ENCODE measurements around the gene MCUB. TPM values are rescaled to one million over a fixed set of nuclear protein-coding genes. Genes with fewer than 3 reads are reported as not detected.

The MCUB gene
- total and polyA plus RNA-seq, 2 of the 13 experiments (the other 11 are each of a cell fraction or from before 2014, with no cell fraction given): 0.95 to 2.2 TPM

GRCh38 chr4:109553130-109553529, 6.9 kb upstream of the MCUB start:
- H3K27me3 ChIP-seq (ENCODE audit: control insufficient read depth in 1 of 2, insufficient read depth in 2 of 2, low read length in 2 of 2): no peaks in the 10 kb centered on the region
- H3K4me3 ChIP-seq (replicated peaks in 1 of 3; ENCODE audit: insufficient read depth in 1 of 3, low read depth in 2 of 3, low read length in 3 of 3): no peak overlapping the region
- H2AFZ ChIP-seq (ENCODE audit: low read length): no peak overlapping the region
- H3K4me2 ChIP-seq (ENCODE audit: low read depth, low read length): no peak overlapping the region
- POLR2A ChIA-PET: no interaction called here
- ATAC-seq (no peak), FAIRE-seq (no peak), DNase-seq (ENCODE audit: low spot score) (no peak)
- intact Hi-C loops (cut with micrococcal nuclease; ENCODE audit: unreplicated experiment): no loop called here
- in situ Hi-C loops (cut with HindIII; ENCODE audit: extremely low pct_ligation_motif_present, low pct_unique_long_range_greater_than_20kb): loop anchor here (25.0 kb wide), 1 partner anchor 259 kb away; the partner anchor contains the start of genes CFI and GAR1
- WGBS (ENCODE audit: low lambda C conversion rate): 92% methylated on average over 2 of the region's 2 CpGs
- H3K9ac ChIP-seq (ENCODE audit: insufficient read depth, low read depth, low read length): no peak overlapping the region
- CTCF ChIA-PET (ENCODE audit: low intra/inter-chr PET ratio, low total read pairs): no interaction called here
- H3K79me2 ChIP-seq (ENCODE audit: insufficient read depth, low read length): no peaks in the 10 kb centered on the region
- no peak overlapping the region for H3K27ac ChIP-seq (ENCODE audit: extremely low read length, insufficient read depth, low read length)
- H3K9me3 ChIP-seq (ENCODE audit: low read length): no peaks in the 10 kb centered on the region
- no peak for TF ChIP-seq REPIN1 (CRISPR knock-in tag; IDR thresholded peaks at IDR 0.05; ENCODE audit: borderline replicate concordance, low read depth)
- TF ChIP-seq ZNF598 (CRISPR knock-in tag; IDR thresholded peaks at IDR 0.05; ENCODE audit: borderline replicate concordance): no peak
- TF ChIP-seq THAP7 (CRISPR knock-in tag; IDR thresholded peaks at IDR 0.05): no peak
- TF ChIP-seq ZNF660 (CRISPR knock-in tag; IDR thresholded peaks at IDR 0.05; ENCODE audit: borderline replicate concordance, low read depth): no peak
- no peak for TF ChIP-seq MAFK (conservative IDR thresholded peaks at IDR 0.05 in 1 of 2, IDR thresholded peaks at IDR 0.05 in 1 of 2; ENCODE audit: low read length in 2 of 2)
- no peak for TF ChIP-seq ZNF704 (CRISPR knock-in tag; IDR thresholded peaks at IDR 0.05; ENCODE audit: borderline replicate concordance)
- TF ChIP-seq KIAA2018 (CRISPR knock-in tag; IDR thresholded peaks at IDR 0.05; ENCODE audit: borderline replicate concordance): no peak
- TF ChIP-seq PHF20 (CRISPR knock-in tag; IDR thresholded peaks at IDR 0.05): no peak
- no peak for TF ChIP-seq MTA3 (CRISPR knock-in tag; IDR thresholded peaks at IDR 0.05)
- no peaks in the 10 kb centered on the region for H3K36me3 ChIP-seq (replicated peaks in 1 of 2; ENCODE audit: control insufficient read depth in 1 of 2, insufficient read depth in 2 of 2, low read length in 2 of 2)
- no TSS peak for BruUV-seq (replicated peaks)
- no peaks in the 10 kb centered on the region for H4K20me1 ChIP-seq (ENCODE audit: insufficient read depth, low read length)
- no peaks in the 10 kb centered on the region for H3K4me1 ChIP-seq (ENCODE audit: insufficient read depth, low read length)
